DOHH2 (cell line): Measurements from ENCODE around the gene AK8.

ENCODE experiments used
- H3F3A ChIP-seq: fragments of 200-600 bp; sonication (generic), shearing (Covaris generic); 2 replicates; pipeline ENCODE4 v1.6.0; 2016; ENCODE audit warnings: antibody characterized with exemption, mild to moderate bottlenecking; ENCODE audit not compliant: control insufficient read depth, insufficient read depth
- H3K27ac ChIP-seq: fragments of 200-600 bp; sonication (generic); 2 replicates; pipeline ENCODE4 v1.5.1; 2014; ENCODE audit warnings: low read depth, mild to moderate bottlenecking, low read length, moderate library complexity
- H3K27me3 ChIP-seq: fragments of 200-600 bp; sonication (generic); 2 replicates; pipeline ENCODE4 v1.6.1; 2014; ENCODE audit warnings: mild to moderate bottlenecking, low read length, mixed read lengths; ENCODE audit not compliant: control insufficient read depth
- H3K36me3 ChIP-seq: fragments of 200-600 bp; sonication (generic); 2 replicates; pipeline ENCODE4 v1.6.1; 2014; ENCODE audit warnings: mild to moderate bottlenecking, low read length, moderate library complexity, mixed read lengths; ENCODE audit not compliant: control insufficient read depth
- H3K4me1 ChIP-seq: fragments of 200-600 bp; sonication (generic); 2 replicates; pipeline ENCODE4 v1.6.1; 2014; ENCODE audit warnings: mild to moderate bottlenecking, low read length, mixed read lengths; ENCODE audit not compliant: control insufficient read depth
- H3K4me2 ChIP-seq: fragments of 200-600 bp; sonication (generic); 2 replicates; pipeline ENCODE4 v1.6.0; 2014; ENCODE audit warnings: mild to moderate bottlenecking, low read length, moderate library complexity
- H3K4me3 ChIP-seq: fragments of 200-600 bp; sonication (generic); 2 replicates; pipeline ENCODE4 v1.5.1; 2014; ENCODE audit warnings: mild to moderate bottlenecking, low read length, mixed read lengths
- H3K79me2 ChIP-seq: fragments of 200-600 bp; sonication (generic); 2 replicates; pipeline ENCODE4 v1.6.1; 2014; ENCODE audit warnings: mild to moderate bottlenecking, low read length, mixed read lengths; ENCODE audit not compliant: control insufficient read depth
- H3K9me2 ChIP-seq: fragments of 200-600 bp; sonication (generic); replicated peaks from 2 replicates; pipeline ENCODE4 v1.6.1; 2014; ENCODE audit warnings: mild to moderate bottlenecking, low read length, mixed read lengths; ENCODE audit not compliant: control insufficient read depth
- H3K9me3 ChIP-seq: fragments of 200-600 bp; sonication (generic); 2 replicates; pipeline ENCODE4 v1.6.1; 2014; ENCODE audit warnings: antibody characterized with exemption, low read length, mixed read lengths; ENCODE audit not compliant: control insufficient read depth, insufficient read depth
- H4K20me1 ChIP-seq: fragments of 200-600 bp; sonication (generic); 2 replicates; pipeline ENCODE4 v1.6.0; 2014; ENCODE audit warnings: low read depth, mild to moderate bottlenecking, antibody characterized with exemption, low read length, moderate library complexity; ENCODE audit not compliant: control insufficient read depth, insufficient read depth
- EZH2phosphoT487 ChIP-seq: fragments of 200-600 bp; sonication (generic); IDR thresholded peaks from 2 replicates; pipeline ENCODE4 v1.6.1; 2017; ENCODE audit warnings: borderline replicate concordance, mild to moderate bottlenecking, antibody characterized with exemption, low read length, moderate library complexity, mixed read lengths
- TF ChIP-seq, protein P1 (sequence below): fragments of 200-600 bp; sonication (generic); IDR thresholded peaks from one replicate; pipeline ENCODE4 v1.5.1; 2014; ENCODE audit warnings: antibody characterized with exemption, mild to moderate bottlenecking, low read depth, low read length; ENCODE audit not compliant: poor library complexity, severe bottlenecking

Gene AK8

DNA sequence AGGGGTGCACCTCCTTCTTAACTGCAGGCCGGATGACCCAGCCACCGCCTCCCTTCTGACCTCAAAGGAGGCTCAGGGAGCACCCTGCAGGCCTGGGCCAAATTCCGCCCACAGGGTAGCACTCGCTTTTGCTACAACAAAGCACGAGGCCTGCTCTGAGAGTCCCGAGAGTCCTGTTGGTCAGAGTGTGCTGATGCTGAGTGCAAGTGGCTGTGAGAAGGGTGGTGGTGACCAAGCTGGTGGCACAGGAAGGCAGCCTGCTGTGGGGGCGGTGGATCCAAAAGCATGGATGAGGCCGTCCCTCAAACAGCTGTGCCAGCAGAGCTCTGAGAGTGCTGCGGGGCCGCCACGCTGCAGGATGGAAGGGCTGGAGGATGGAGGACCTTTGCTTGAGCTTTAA is 101.8 kb downstream of the AK8 start:
- H3K27ac ChIP-seq, result no peak overlapping the region
- TF ChIP-seq EZH2phosphoT487, result no peak
- TF ChIP-seq, protein P1, sequence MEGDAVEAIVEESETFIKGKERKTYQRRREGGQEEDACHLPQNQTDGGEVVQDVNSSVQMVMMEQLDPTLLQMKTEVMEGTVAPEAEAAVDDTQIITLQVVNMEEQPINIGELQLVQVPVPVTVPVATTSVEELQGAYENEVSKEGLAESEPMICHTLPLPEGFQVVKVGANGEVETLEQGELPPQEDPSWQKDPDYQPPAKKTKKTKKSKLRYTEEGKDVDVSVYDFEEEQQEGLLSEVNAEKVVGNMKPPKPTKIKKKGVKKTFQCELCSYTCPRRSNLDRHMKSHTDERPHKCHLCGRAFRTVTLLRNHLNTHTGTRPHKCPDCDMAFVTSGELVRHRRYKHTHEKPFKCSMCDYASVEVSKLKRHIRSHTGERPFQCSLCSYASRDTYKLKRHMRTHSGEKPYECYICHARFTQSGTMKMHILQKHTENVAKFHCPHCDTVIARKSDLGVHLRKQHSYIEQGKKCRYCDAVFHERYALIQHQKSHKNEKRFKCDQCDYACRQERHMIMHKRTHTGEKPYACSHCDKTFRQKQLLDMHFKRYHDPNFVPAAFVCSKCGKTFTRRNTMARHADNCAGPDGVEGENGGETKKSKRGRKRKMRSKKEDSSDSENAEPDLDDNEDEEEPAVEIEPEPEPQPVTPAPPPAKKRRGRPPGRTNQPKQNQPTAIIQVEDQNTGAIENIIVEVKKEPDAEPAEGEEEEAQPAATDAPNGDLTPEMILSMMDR, result no peak
- no peaks in the 10 kb centered on the region for H3K79me2 ChIP-seq
- H3K36me3 ChIP-seq, result no peaks in the 10 kb centered on the region
- no peaks in the 10 kb centered on the region for H3K9me3 ChIP-seq
- peaks cover 12% of the 10 kb centered on the region for H3K27me3 ChIP-seq
- no peaks in the 10 kb centered on the region for H3K4me1 ChIP-seq
- H3K9me2 ChIP-seq, result no peaks in the 10 kb centered on the region
- no peak overlapping the region for H3K4me3 ChIP-seq
- H3K4me2 ChIP-seq, result no peak overlapping the region
- H4K20me1 ChIP-seq, result no peaks in the 10 kb centered on the region
- no peaks in the 10 kb centered on the region for H3F3A ChIP-seq

DNA sequence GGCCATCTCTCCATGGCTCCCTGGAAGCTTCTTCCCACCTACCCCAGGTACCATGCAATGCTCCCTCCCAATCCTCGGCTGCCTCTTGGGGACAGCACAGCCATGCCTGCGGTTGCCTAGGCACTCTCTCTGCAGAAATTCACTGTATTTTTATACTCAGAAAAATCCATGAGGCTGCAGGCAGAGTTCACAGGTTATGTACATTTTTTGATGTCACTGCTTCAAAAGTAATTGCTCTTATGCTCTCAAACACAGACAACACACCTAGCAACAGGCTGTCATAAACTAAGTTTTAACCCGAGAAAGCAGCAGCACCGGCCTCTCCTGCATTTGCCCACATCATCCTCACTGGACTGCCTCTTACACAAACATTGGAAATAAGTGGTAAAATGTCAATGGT is 102.4 kb downstream of the AK8 start:
- TF ChIP-seq, protein P1, result no peak
- TF ChIP-seq EZH2phosphoT487, result no peak
- Histone ChIP-seq H3K27me3 (peaks cover 11% of the 10 kb centered on the region), H3F3A (no peaks in the 10 kb centered on the region), H3K4me2 (no peak overlapping the region), H3K9me3 (no peaks in the 10 kb centered on the region), H3K27ac (no peak overlapping the region), H3K4me3 (no peak overlapping the region), H3K9me2 (no peaks in the 10 kb centered on the region), H3K4me1 (no peaks in the 10 kb centered on the region), H3K79me2 (no peaks in the 10 kb centered on the region), H4K20me1 (no peaks in the 10 kb centered on the region), H3K36me3 (no peaks in the 10 kb centered on the region)

DNA sequence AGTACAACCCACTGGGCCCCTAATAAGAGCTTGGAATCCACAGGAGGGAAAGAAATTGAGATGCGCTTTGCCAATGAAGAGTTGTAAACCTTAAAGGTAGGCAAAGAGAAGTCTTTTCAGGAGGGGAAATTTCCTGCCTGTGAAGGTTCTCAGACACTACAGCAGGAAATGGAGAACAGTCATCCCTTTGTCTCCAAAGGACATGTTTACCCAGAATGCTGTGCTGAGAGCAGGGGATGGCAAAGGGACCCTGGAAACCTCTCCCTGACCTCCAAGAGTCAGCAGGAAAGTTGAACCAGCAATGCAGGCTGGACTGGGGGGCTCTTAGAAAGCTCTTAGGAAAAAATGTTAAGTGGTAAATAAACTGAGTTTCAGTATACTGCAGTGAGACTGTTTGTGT is 103.2 kb downstream of the AK8 start:
- TF ChIP-seq, protein P1, result no peak
- no peak for TF ChIP-seq EZH2phosphoT487
- Histone ChIP-seq H4K20me1 (no peaks in the 10 kb centered on the region), H3F3A (no peaks in the 10 kb centered on the region), H3K27ac (no peak overlapping the region), H3K27me3 (peaks cover 2% of the 10 kb centered on the region; the same call in 1 of the 2 replicates), H3K9me2 (no peaks in the 10 kb centered on the region), H3K9me3 (no peaks in the 10 kb centered on the region), H3K79me2 (no peaks in the 10 kb centered on the region), H3K4me1 (peaks cover 7% of the 10 kb centered on the region), H3K36me3 (no peaks in the 10 kb centered on the region), H3K4me3 (no peak overlapping the region), H3K4me2 (no peak overlapping the region)
